LNCAP (cell line): Measurements from ENCODE around the gene CDHR3.

Source experiments
- TF ChIP-seq, protein P1 (sequence below): fragments of 450-650 bp; IDR thresholded peaks from 2 replicates; pipeline ENCODE4 v1.5.1; 2017; ENCODE audit warnings: mild to moderate bottlenecking

The CDHR3 gene

DNA sequence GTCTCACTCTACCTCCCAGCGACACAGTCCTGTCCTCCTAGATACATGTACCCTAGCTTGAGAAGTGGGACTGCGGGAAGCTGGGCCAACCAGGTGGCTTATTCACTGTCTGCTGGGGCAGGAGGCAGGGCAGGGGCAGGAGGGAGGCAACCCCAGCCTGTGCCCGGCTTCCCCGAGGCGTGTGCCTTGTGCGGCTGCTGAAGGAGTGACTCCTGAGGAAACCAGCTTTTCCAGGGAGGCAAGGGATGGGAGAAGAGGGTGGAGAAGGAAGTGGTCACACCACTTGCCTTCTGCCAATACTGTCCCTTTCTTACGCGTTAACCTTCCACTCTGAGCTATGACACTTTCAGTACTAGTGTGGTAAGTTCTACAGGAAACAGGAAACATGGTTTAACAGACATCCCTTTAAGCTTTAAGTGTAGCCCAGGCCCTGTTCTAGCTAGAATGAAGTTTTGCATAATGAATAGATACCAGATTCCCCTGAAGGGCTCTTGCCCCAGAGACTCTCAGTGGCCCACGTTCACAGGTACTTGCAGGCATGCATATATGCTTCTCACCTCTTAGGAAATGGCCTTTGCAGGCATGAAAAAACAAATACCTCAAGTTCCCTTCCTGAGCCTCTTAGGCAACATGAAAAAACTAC is 108.4 kb downstream of the CDHR3 start:
- TF ChIP-seq, protein P1, sequence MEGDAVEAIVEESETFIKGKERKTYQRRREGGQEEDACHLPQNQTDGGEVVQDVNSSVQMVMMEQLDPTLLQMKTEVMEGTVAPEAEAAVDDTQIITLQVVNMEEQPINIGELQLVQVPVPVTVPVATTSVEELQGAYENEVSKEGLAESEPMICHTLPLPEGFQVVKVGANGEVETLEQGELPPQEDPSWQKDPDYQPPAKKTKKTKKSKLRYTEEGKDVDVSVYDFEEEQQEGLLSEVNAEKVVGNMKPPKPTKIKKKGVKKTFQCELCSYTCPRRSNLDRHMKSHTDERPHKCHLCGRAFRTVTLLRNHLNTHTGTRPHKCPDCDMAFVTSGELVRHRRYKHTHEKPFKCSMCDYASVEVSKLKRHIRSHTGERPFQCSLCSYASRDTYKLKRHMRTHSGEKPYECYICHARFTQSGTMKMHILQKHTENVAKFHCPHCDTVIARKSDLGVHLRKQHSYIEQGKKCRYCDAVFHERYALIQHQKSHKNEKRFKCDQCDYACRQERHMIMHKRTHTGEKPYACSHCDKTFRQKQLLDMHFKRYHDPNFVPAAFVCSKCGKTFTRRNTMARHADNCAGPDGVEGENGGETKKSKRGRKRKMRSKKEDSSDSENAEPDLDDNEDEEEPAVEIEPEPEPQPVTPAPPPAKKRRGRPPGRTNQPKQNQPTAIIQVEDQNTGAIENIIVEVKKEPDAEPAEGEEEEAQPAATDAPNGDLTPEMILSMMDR: no peak

DNA sequence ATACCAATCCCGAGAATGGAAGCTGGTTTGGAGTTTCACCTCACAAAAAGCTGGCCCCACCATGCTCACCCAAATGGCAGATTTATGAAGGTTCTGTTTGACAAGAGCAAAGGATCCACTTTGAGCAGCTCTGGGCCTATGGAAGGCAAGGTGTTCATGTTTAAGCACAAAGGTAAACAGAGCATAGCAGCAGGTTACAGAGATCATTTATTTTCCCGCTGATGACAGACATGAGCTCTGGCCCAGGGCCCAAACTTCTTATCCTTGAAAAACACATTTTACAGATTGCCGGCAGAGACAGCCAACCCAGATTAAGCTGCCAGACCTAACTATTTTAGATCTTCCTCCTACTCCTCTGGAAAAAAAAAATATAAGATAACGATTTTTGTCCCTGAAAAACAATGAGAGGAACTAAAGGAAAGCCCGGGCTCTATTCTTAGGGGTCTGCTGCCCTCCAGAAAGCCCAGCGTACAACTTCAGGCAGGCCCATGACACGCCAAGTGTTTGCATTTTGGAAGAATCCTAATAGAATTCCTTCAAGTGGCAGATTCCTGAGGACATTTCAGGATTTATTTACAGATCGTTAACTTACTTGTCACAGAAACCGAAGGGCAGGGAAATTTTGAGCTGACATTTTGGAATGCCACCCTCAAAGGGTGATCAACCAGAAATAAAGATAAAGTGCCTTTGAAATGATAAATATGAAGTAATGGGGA is 109.1 kb downstream of the CDHR3 start:
- TF ChIP-seq, protein P1: no peak

DNA sequence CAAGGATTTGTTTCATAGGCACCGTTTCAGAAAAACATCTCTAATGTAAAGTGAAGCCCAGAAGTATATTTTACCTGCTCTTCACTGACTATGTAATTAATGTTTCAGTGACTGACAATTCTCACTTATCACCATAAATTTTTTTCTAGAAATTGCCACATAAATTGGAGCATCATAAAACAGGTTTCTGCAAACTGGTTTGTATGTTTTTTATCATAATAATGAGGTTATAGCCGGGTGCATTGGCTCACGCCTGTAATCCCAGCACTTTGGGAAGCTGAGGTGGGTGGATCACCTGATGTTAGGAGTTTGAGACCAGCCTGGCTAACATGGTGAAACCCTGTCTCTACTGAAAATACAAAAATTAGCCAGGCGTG is 109.6 kb downstream of the CDHR3 start:
- TF ChIP-seq, protein P1: no peak

DNA sequence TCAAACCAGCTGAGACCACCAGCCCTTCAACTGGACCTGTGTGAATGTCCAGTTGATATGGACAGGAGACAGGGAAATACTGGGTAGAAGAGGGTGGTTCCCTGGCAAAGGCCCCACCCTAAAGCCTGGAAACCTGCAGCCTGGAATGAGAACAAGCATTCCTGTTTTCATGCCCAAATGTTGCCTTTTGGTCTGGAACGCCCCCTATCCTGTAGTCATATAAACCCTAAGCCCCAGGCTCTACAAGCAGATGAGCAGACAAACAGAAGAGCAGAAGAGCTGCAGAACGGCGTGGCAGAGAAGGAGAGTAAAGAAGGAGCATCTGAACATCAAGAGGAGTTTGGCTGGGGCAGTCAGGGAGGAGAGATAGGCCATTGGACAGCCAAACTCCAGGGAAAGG is 110.6 kb downstream of the CDHR3 start:
- TF ChIP-seq, protein P1: no peak

DNA sequence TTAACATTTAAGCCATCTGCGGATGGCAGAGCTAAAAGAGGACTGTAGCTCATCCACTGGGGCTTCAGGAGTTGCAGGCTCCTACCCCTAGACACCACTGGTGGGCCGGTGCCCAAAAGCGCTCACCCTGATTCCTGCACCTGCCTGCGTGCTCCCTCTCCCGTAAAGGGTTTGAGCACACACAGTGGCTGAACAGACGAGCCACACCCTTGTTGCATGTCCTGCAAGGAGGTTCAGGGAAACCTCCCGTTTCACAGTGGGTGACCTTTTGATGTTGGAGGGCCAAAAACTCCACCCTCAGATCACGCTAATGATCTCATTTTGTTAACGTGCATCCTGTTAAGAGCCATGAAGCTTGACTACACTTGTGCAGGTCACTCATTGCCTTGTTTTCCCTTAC is 111.2 kb downstream of the CDHR3 start:
- TF ChIP-seq, protein P1: no peak

DNA sequence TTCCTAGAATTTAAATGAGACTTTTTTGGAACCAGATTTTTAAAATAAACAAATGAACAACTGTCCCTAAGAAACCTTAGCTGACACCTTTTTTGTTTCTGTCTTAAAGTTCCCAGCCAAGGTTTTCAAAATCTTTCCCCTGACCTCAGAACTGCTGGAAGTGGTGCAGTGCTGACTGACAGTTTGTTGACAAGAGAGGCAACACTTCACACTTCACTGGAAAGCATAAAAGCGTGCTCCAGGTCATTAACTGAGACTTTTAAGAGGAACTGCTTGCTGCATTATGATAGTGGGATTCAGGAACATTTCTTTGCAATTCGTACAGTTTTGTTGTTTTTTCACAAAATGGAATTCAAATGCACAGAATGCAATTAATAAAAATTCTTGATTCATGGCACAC is 112.9 kb downstream of the CDHR3 start:
- TF ChIP-seq, protein P1: no peak

DNA sequence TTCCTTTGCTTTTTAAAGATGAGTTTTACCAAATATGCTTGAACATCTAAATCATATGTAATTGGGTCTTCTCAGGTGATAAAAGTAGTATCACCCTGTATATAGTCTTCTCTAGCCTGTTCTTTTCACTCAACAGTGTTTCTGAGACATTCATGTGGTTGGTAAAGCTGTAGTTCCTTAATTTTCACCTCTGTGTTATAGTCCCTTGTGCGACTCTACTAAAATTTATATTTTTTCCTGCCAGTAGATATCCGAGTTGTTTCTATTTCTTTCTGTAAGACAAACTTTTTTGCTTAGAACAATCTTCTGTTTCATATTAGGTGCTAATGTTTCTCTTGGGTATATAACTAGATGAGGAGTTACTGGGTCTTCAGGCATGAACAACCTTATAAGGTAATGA is 113.5 kb downstream of the CDHR3 start:
- TF ChIP-seq, protein P1: no peak
